ENCODE measurements around the gene NRG2. TPM values are rescaled to one million over a fixed set of nuclear protein-coding genes. Genes with fewer than 3 reads are reported as not detected.

NRG2 gene
- total and polyA plus RNA-seq, 2 of the 4 experiments (the other 2 are of a cell fraction): 0.18 TPM; not detected in 1

DNA sequence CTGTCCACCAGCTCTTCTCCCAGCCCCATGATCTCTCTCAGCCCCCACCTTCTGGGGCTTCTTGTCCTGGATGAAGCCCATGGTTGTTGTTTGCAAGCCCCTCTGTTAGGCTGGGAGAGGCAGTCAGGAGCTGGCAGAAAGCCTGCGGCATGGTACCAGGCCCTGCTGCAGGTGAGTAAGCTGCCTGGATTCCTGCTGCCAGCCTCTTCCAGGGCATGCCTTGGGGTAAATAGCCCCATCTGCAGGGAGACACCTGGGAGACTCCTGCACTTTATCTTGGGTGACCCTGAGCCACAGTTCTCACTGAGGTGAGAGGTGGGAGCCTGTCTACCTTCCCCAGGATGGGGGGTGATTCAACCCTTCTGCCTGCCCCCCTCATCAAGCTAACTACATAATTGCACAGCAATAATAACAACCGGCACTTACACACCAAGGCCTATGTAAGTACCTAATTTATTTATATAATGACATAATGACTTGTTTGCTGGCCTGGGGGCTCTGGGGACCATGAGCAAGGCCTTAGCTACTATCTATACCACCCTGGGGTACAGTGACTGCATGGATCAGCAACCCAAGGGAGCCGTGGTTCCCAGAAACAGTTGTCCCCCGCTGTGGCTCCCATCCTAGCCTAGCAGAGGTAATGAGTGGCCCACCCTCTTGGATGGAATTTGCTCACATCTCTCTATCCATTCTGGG lies 131.5 kb downstream of the NRG2 start:
- no TSS peak for BruUV-seq (replicated peaks)
- no peak overlapping the region for H4K5ac ChIP-seq (ENCODE audit: low read depth, low read length)
- no peak overlapping the region for H3K14ac ChIP-seq (replicated peaks; ENCODE audit: low read depth, low read length)
- H3K27me3 ChIP-seq (ENCODE audit: control insufficient read depth, insufficient read depth, low read length): peaks cover 41% of the 10 kb centered on the region
- in situ Hi-C loops (cut with MboI; ENCODE audit: low sequenced_read_pairs): no loop called here
- H2BK15ac ChIP-seq (ENCODE audit: low read depth, low read length): no peak overlapping the region
- H3K18ac ChIP-seq (ENCODE audit: low read depth, low read length): no peak overlapping the region
- no peak overlapping the region for H2AFZ ChIP-seq (replicated peaks; ENCODE audit: low read length, poor library complexity)
- DNase-seq (no peak), ATAC-seq (ENCODE audit: low read depth) (no peak)
- H3K4me2 ChIP-seq (ENCODE audit: low read depth, low read length): no peak overlapping the region
- no peak overlapping the region for H2BK5ac ChIP-seq (ENCODE audit: low read depth, low read length, poor library complexity, severe bottlenecking)
- no peak overlapping the region for H2BK120ac ChIP-seq (ENCODE audit: low read depth, low read length)
- TF ChIP-seq POLR2A (IDR thresholded peaks at IDR 0.05; ENCODE audit: low read depth, low read length) (no peak), RAD21 (IDR thresholded peaks at IDR 0.05; ENCODE audit: low read length) (no peak), RCOR1 (IDR thresholded peaks at IDR 0.05; ENCODE audit: insufficient replicate concordance, low read length) (no peak)
- TF ChIP-seq, protein P1, sequence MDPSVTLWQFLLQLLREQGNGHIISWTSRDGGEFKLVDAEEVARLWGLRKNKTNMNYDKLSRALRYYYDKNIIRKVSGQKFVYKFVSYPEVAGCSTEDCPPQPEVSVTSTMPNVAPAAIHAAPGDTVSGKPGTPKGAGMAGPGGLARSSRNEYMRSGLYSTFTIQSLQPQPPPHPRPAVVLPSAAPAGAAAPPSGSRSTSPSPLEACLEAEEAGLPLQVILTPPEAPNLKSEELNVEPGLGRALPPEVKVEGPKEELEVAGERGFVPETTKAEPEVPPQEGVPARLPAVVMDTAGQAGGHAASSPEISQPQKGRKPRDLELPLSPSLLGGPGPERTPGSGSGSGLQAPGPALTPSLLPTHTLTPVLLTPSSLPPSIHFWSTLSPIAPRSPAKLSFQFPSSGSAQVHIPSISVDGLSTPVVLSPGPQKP (IDR thresholded peaks at IDR 0.05; ENCODE audit: borderline replicate concordance, low read depth, low read length): no peak
- H3K9me3 ChIP-seq (ENCODE audit: control insufficient read depth, insufficient read depth, low read length): no peaks in the 10 kb centered on the region
- 60% methylated on average over 1 of the region's 4 CpGs; no CpG with 5 or more reads in 1 of the 2 experiments for WGBS, 2 experiments (ENCODE audit: extremely low coverage in 2 of 2, insufficient read length in 1 of 2)
- no peak overlapping the region for H2BK20ac ChIP-seq (ENCODE audit: low read depth, low read length)
- H3K56ac ChIP-seq (ENCODE audit: extremely low read depth, insufficient read depth, low read length): no peak overlapping the region
- no peak overlapping the region for H4K8ac ChIP-seq (ENCODE audit: low read depth in 2 of 2, low read length in 2 of 2)
- no peak overlapping the region for H3K27ac ChIP-seq (ENCODE audit: insufficient read depth, low read length)
- H3K9me1 ChIP-seq (ENCODE audit: insufficient read depth, low read length): no peaks in the 10 kb centered on the region
- no peaks in the 10 kb centered on the region for H3K36me3 ChIP-seq (ENCODE audit: control insufficient read depth, insufficient read depth, low read length)
- no peak overlapping the region for H3K4me3 ChIP-seq (ENCODE audit: insufficient read depth, low read depth, low read length)
- dilution Hi-C loops (cut with HindIII; ENCODE audit: low sequenced_read_pairs, unreplicated experiment): no loop called here
- H4K20me1 ChIP-seq (ENCODE audit: insufficient read depth, low read length): no peaks in the 10 kb centered on the region
- no peak overlapping the region for H3K23ac ChIP-seq (ENCODE audit: low read depth, low read length)
- no peak overlapping the region for H3K9ac ChIP-seq (ENCODE audit: low read depth, low read length)
- H3K4me1 ChIP-seq (ENCODE audit: control insufficient read depth, insufficient read depth, low read length): no peaks in the 10 kb centered on the region
- no peaks in the 10 kb centered on the region for H3K79me1 ChIP-seq (ENCODE audit: low read depth in 1 of 2, low read length in 2 of 2)
- intact Hi-C loops (cut with micrococcal nuclease): no loop called here
- H3K4ac ChIP-seq (ENCODE audit: low read depth, low read length): no peak overlapping the region
- POLR2A ChIA-PET (ENCODE audit: unreplicated experiment): no interaction called here
- no peak overlapping the region for H2AK9ac ChIP-seq (replicated peaks; ENCODE audit: low read depth, low read length, poor library complexity)
- no peak overlapping the region for H2AK5ac ChIP-seq (ENCODE audit: low read depth, low read length)
- no peak overlapping the region for H4K91ac ChIP-seq (ENCODE audit: insufficient read depth, low read depth, low read length)
- CTCF ChIA-PET: no interaction called here

Data from IMR-90 (cell line).